Keratinocyte (primary cell): ENCODE results near the gene PERP.

Experiments used
- EZH2 ChIP-seq: IDR thresholded peaks from one replicate; pipeline ENCODE4 v1.6.1; 2012; ENCODE audit warnings: inconsistent platforms, mild to moderate bottlenecking, low read length, moderate library complexity
- TF ChIP-seq, protein P1 (sequence below), 3 experiments: IDR thresholded peaks in 1 of 3; conservative IDR thresholded peaks in 1 of 3; optimal IDR thresholded peaks in 1 of 3; 2 replicates in 2 of 3; 3 replicates in 1 of 3; pipeline versions ENCODE3 to v1.5.1; 2011; ENCODE audit warnings: low read length in 3 of 3, mild to moderate bottlenecking in 3 of 3, moderate library complexity in 2 of 3, control low read depth in 1 of 3, inconsistent platforms in 1 of 3; ENCODE audit not compliant: insufficient read depth in 2 of 3; ENCODE audit errors: extremely low read depth in 1 of 3

DNA sequence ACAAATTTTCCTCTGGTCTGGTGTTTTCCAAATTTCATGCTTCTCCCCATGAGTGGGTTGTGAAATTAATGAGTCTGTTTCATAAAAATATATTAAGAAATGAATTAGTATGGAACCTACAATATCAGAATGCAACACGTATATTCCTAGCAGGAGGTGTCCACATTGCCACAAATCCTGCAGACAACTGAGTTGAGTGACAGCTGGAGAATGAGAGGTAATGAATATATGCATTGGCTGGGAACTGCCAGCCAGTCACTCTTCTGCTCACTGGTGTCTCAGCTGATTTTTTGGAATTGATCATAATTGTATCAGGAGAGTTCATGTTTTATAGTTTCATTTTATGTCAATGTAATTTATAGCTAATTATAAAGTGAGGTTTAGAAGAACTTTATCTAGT lies 48.2 kb upstream of the PERP start:
- TF ChIP-seq, protein P1, sequence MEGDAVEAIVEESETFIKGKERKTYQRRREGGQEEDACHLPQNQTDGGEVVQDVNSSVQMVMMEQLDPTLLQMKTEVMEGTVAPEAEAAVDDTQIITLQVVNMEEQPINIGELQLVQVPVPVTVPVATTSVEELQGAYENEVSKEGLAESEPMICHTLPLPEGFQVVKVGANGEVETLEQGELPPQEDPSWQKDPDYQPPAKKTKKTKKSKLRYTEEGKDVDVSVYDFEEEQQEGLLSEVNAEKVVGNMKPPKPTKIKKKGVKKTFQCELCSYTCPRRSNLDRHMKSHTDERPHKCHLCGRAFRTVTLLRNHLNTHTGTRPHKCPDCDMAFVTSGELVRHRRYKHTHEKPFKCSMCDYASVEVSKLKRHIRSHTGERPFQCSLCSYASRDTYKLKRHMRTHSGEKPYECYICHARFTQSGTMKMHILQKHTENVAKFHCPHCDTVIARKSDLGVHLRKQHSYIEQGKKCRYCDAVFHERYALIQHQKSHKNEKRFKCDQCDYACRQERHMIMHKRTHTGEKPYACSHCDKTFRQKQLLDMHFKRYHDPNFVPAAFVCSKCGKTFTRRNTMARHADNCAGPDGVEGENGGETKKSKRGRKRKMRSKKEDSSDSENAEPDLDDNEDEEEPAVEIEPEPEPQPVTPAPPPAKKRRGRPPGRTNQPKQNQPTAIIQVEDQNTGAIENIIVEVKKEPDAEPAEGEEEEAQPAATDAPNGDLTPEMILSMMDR (optimal IDR thresholded peaks at IDR 0.05 in 1 of 3, IDR thresholded peaks at IDR 0.05 in 1 of 3, conservative IDR thresholded peaks at IDR 0.05 in 1 of 3; ENCODE audit: extremely low read depth in 1 of 3, insufficient read depth in 2 of 3, low read length in 3 of 3): no peak
- TF ChIP-seq EZH2: no peak
